GM12892 (cell line): Measurements from ENCODE around the gene STEAP1B.

Experiments
- POLR2A ChIP-seq: IDR thresholded peaks from 2 replicates; pipeline ENCODE4 v1.6.1; 2011; ENCODE audit warnings: low read depth, low read length, control low read depth
- POLR2AphosphoS5 ChIP-seq: IDR thresholded peaks from 2 replicates; pipeline ENCODE4 v1.6.1; 2011; ENCODE audit warnings: low read depth, low read length, control low read depth
- TAF1 ChIP-seq: IDR thresholded peaks from 2 replicates; pipeline ENCODE4 v1.6.1; 2011; ENCODE audit warnings: low read depth, mild to moderate bottlenecking, control low read depth, low read length, borderline replicate concordance

GRCh38 chr7:22499044-22499443 is 944 bp downstream of the STEAP1B start:
- no peak for TF ChIP-seq POLR2A
- TF ChIP-seq POLR2AphosphoS5 = no peak
- no peak for TF ChIP-seq TAF1
